Hypothalamus (tissue), 51 donors: ENCODE data around the gene KRT6C.
A peak's percentile ranks its signal among the peaks of the same experiment; 100 is the strongest.

Source experiments
- DNase-seq, 51 donors: peaks; one replicate each; lab custom pipeline; 2025; lab: John Stamatoyannopoulos, UW

The KRT6C gene

GRCh38 chr12:52473768-52474167 is at the start of gene KRT6C:
TSS of gene KRT6C (minus strand) at chr12:52473805. CDS start at chr12:52473737, 68 bp downstream.
- no peak for DNase-seq

- peak in 3 of 51 donors; percentile 9 to 25 (median 16) for DNase-seq
These were observed 48.9 kb upstream of the KRT6C start for GRCh38 chr12:52522346-52523011.

GRCh38 chr12:52521568-52522266 is 48.1 kb upstream of the KRT6C start:
- DNase-seq: no peak

GRCh38 chr12:52521175-52521567 is 47.6 kb upstream of the KRT6C start:
- no peak for DNase-seq

GRCh38 chr12:52519826-52520662 is 46.4 kb upstream of the KRT6C start, which contains the start of gene KRT5:
TSS of gene KRT5 (minus strand) at chr12:52520394. CDS start at chr12:52520296, 98 bp downstream.
- no peak for DNase-seq

- DNase-seq: no peak
These were observed 45.7 kb upstream of the KRT6C start for GRCh38 chr12:52519387-52519703.

GRCh38 chr12:52518574-52519386 is 45.2 kb upstream of the KRT6C start:
- no peak for DNase-seq

GRCh38 chr12:52517888-52518287 is 44.3 kb upstream of the KRT6C start:
- DNase-seq: peak in 1 of 51 donors; percentile 15

GRCh38 chr12:52517005-52517835 is 43.6 kb upstream of the KRT6C start:
- DNase-seq: no peak

- DNase-seq: no peak
These were observed 42.6 kb upstream of the KRT6C start for GRCh38 chr12:52515927-52516831.

- DNase-seq: no peak
These were observed 41.7 kb upstream of the KRT6C start for GRCh38 chr12:52515319-52515646.

- no peak for DNase-seq
These were observed 41.1 kb upstream of the KRT6C start for GRCh38 chr12:52514471-52515318.

- no peak for DNase-seq
These were observed 40.1 kb upstream of the KRT6C start for GRCh38 chr12:52513736-52514135.

GRCh38 chr12:52508211-52508610 is 34.6 kb upstream of the KRT6C start:
- DNase-seq: no peak

GRCh38 chr12:52506858-52507715 is 33.5 kb upstream of the KRT6C start:
- DNase-seq: peak in 1 of 51 donors; percentile 9

- DNase-seq: no peak
These were observed 29.3 kb upstream of the KRT6C start for GRCh38 chr12:52502877-52503276.

GRCh38 chr12:52501490-52501889 is 27.9 kb upstream of the KRT6C start:
- no peak for DNase-seq
